GM10266 (cell line): ENCODE data around the gene UBR3.
"Not testable (repeated sequence)": the region's sequence is repeated elsewhere in the genome, so short reads cannot be mapped to it uniquely, and the experiment has no call there.

Experiments used
- DNase-seq: peaks from one replicate; pipeline ENCODE4 v3.0.0; 2012; ENCODE audit errors: extremely low spot score
- CTCF ChIP-seq: IDR thresholded peaks from 2 replicates; pipeline ENCODE4 v1.5.1; 2012; ENCODE audit warnings: mild to moderate bottlenecking, low read depth; ENCODE audit not compliant: control insufficient read depth, insufficient read depth; ENCODE audit errors: missing control alignments

Gene UBR3

GRCh38 chr2:169867579-169867978 lies 40.3 kb downstream of the UBR3 start:
- DNase-seq = no peak
- TF ChIP-seq CTCF = no peak

GRCh38 chr2:169868951-169869350 lies 41.7 kb downstream of the UBR3 start:
- no peak for DNase-seq
- no peak for TF ChIP-seq CTCF

GRCh38 chr2:169871369-169871768 lies 44.1 kb downstream of the UBR3 start:
- DNase-seq = not testable (repeated sequence)

- DNase-seq = no peak
- TF ChIP-seq CTCF = no peak
Observed at GRCh38 chr2:169871994-169872393, 44.7 kb downstream of the UBR3 start.

- TF ChIP-seq CTCF = peak; percentile 25
- DNase-seq = no peak
Observed at GRCh38 chr2:169877398-169877797, 50.1 kb downstream of the UBR3 start.

GRCh38 chr2:169887120-169887519 lies 59.9 kb downstream of the UBR3 start:
- no peak for DNase-seq
- no peak for TF ChIP-seq CTCF

- no peak for DNase-seq
- no peak for TF ChIP-seq CTCF
Observed at GRCh38 chr2:169891593-169892298, 64.5 kb downstream of the UBR3 start.

GRCh38 chr2:169892951-169893350 lies 65.7 kb downstream of the UBR3 start:
- TF ChIP-seq CTCF = no peak
- no peak for DNase-seq
